Gastrocnemius medialis (tissue), 4 donors: Measurements from ENCODE around the gene CYFIP2. TPM values are rescaled to one million over a fixed set of nuclear protein-coding genes. Genes with fewer than 3 reads are reported as not detected.

ENCODE experiments used
- ATAC-seq, 2 donors: fragments of 150-250 bp; one replicate each; pipeline ENCODE4 v1.9.1; 2016
- DNase-seq, 2 donors: peaks; one replicate each; pipeline ENCODE4 v3.0.0-alpha.2; 2019
- H3K27ac ChIP-seq, 4 donors: fragments of 200-600 bp; sonication (generic); 1 replicate in 1 of 4; 2 replicates in 3 of 4; pipeline ENCODE4 v1.5.1; 2016 to 2018; ENCODE audit warnings: mild to moderate bottlenecking in 2 of 4, moderate library complexity in 1 of 4
- H3K27me3 ChIP-seq, 3 donors: fragments of 200-600 bp; sonication (generic) in 2 of 3; 1 replicate in 1 of 3; 2 replicates in 2 of 3; pipeline versions ENCODE4 v1.5.1 to v1.6.0; 2016 to 2019; ENCODE audit warnings: mild to moderate bottlenecking in 1 of 3, moderate library complexity in 1 of 3
- H3K36me3 ChIP-seq, 2 donors: fragments of 200-600 bp; sonication (generic) in 1 of 2; one replicate each; pipeline ENCODE4 v1.5.1; 2017 to 2018
- H3K4me1 ChIP-seq, 2 donors: fragments of 200-600 bp; sonication (generic) in 1 of 2; one replicate each; pipeline ENCODE4 v1.5.1; 2016 to 2017; ENCODE audit warnings: mild to moderate bottlenecking in 2 of 2
- H3K4me3 ChIP-seq, 4 donors: fragments of 200-600 bp; sonication (generic) in 3 of 4; 1 replicate in 1 of 4; 2 replicates in 3 of 4; pipeline ENCODE4 v1.5.1; 2016 to 2019; ENCODE audit warnings: mild to moderate bottlenecking in 2 of 4
- H3K9me3 ChIP-seq, 3 donors: fragments of 200-600 bp; sonication (generic) in 2 of 3; 1 replicate in 1 of 3; 2 replicates in 2 of 3; pipeline ENCODE4 v1.5.1; 2016 to 2019
- CTCF ChIP-seq, 5 experiments: fragments of 450-650 bp in 3 of 5; fragments of 200-600 bp in 2 of 5; sonication (generic) in 2 of 5; IDR thresholded peaks in 4 of 5; conservative IDR thresholded peaks in 1 of 5; 1 replicate in 4 of 5; 2 replicates in 1 of 5; pipeline ENCODE4 v1.5.1; 2016 to 2019; ENCODE audit warnings: antibody characterized with exemption in 5 of 5, mild to moderate bottlenecking in 3 of 5, moderate library complexity in 3 of 5
- POLR2A ChIP-seq, 2 donors: fragments of 450-650 bp; IDR thresholded peaks; one replicate each; pipeline ENCODE4 v1.6.1; 2017; ENCODE audit warnings: antibody characterized with exemption in 2 of 2, mild to moderate bottlenecking in 2 of 2, moderate library complexity in 2 of 2
- in situ Hi-C, 4 donors: fragments of 200-750 bp; cut with MboI; loops; one replicate each; pipeline versions ENCODE4 v1.15.0 to v1.8.0; 2017; ENCODE audit warnings: low sequenced_read_pairs in 4 of 4
- intact Hi-C: fragments of 100-400 bp; cut with DNase I; formaldehyde crosslinking; loops from one replicate; pipeline ENCODE4 v1.15.1; 2023; ENCODE audit warnings: low total_unique reads
- total RNA-seq, 4 donors: library from RNA; depleted of rRNA; stranded (reverse); fragments of >200 nt; gene quantifications; one replicate each; pipeline versions ENCODE4 v1.1.0 to v1.2.3, GENCODE V29; 2016

CYFIP2 gene
- total RNA-seq, 4 donors from 2014 or later: 5.9 to 15.5 (median 10.7) TPM

GRCh38 chr5:157372472-157372822 is 106.5 kb downstream of the CYFIP2 start:
- ATAC-seq: no peak
- intact Hi-C loops: no loop called here

GRCh38 chr5:157378509-157378908 is 112.6 kb downstream of the CYFIP2 start:
- H3K36me3 ChIP-seq: no peaks in the 10 kb centered on the region
- intact Hi-C loops (no loop called here), in situ Hi-C loops (no loop called here)
- no peaks in the 10 kb centered on the region for H3K27me3 ChIP-seq
- no peak for ATAC-seq
- DNase-seq: no peak
- no peak for TF ChIP-seq CTCF (IDR thresholded peaks at IDR 0.05 in 4 of 5, conservative IDR thresholded peaks at IDR 0.05 in 1 of 5)
- TF ChIP-seq POLR2A (IDR thresholded peaks at IDR 0.05): no peak
- no peak overlapping the region for H3K27ac ChIP-seq
- no peaks in the 10 kb centered on the region for H3K9me3 ChIP-seq
- H3K4me1 ChIP-seq: peaks cover 0 to 6% of the 10 kb centered on the region in 2 donors
- H3K4me3 ChIP-seq: no peak overlapping the region

More at GRCh38 chr5:157372472-157372822, 106.5 kb downstream of the CYFIP2 start:
- Histone ChIP-seq H3K27ac (no peak overlapping the region), H3K4me3 (no peak overlapping the region), H3K27me3 (no peaks in the 10 kb centered on the region), H3K36me3 (no peaks in the 10 kb centered on the region), H3K9me3 (no peaks in the 10 kb centered on the region), H3K4me1 (peaks cover 11 to 26% of the 10 kb centered on the region in 2 donors)
- in situ Hi-C loops: no loop called here
- TF ChIP-seq CTCF (IDR thresholded peaks at IDR 0.05 in 4 of 5, conservative IDR thresholded peaks at IDR 0.05 in 1 of 5) (no peak), POLR2A (IDR thresholded peaks at IDR 0.05) (no peak)
- no peak for DNase-seq

- DNase-seq (no peak), ATAC-seq (no peak)
- no peak overlapping the region for H3K27ac ChIP-seq
- in situ Hi-C loops (no loop called here), intact Hi-C loops (no loop called here)
- H3K4me1 ChIP-seq: peaks cover 1 to 12% of the 10 kb centered on the region in 2 donors
- H3K4me3 ChIP-seq: no peak overlapping the region
- H3K36me3 ChIP-seq: no peaks in the 10 kb centered on the region
- H3K27me3 ChIP-seq: no peaks in the 10 kb centered on the region
- H3K9me3 ChIP-seq: no peaks in the 10 kb centered on the region
- TF ChIP-seq CTCF (IDR thresholded peaks at IDR 0.05 in 4 of 5, conservative IDR thresholded peaks at IDR 0.05 in 1 of 5): no peak
- no peak for TF ChIP-seq POLR2A (IDR thresholded peaks at IDR 0.05)
These were observed 114.1 kb downstream of the CYFIP2 start for GRCh38 chr5:157379983-157380382.

- Histone ChIP-seq H3K27me3 (no peaks in the 10 kb centered on the region), H3K4me3 (no peak overlapping the region), H3K36me3 (no peaks in the 10 kb centered on the region), H3K9me3 (no peaks in the 10 kb centered on the region), H3K27ac (no peak overlapping the region), H3K4me1 (peaks cover 6 to 12% of the 10 kb centered on the region in 2 donors)
- intact Hi-C loops (no loop called here), in situ Hi-C loops (no loop called here)
- no peak for TF ChIP-seq POLR2A (IDR thresholded peaks at IDR 0.05)
- TF ChIP-seq CTCF (IDR thresholded peaks at IDR 0.05 in 4 of 5, conservative IDR thresholded peaks at IDR 0.05 in 1 of 5): no peak
- DNase-seq (no peak), ATAC-seq (no peak)
These were observed 115.8 kb downstream of the CYFIP2 start for GRCh38 chr5:157381746-157382145.
